Inflammatory macrophage treated with lipopolysaccharide for 1 hour (primary cell): ENCODE measurements around the gene TMEM150A.
"Not testable (repeated sequence)": the region's sequence is repeated elsewhere in the genome, so short reads cannot be mapped to it uniquely, and the experiment has no call there.

Source experiments
- DNase-seq, 2 donors: peaks; one replicate each; pipeline ENCODE4 v3.0.0-alpha.2; 2020 to 2022

TMEM150A gene

DNA sequence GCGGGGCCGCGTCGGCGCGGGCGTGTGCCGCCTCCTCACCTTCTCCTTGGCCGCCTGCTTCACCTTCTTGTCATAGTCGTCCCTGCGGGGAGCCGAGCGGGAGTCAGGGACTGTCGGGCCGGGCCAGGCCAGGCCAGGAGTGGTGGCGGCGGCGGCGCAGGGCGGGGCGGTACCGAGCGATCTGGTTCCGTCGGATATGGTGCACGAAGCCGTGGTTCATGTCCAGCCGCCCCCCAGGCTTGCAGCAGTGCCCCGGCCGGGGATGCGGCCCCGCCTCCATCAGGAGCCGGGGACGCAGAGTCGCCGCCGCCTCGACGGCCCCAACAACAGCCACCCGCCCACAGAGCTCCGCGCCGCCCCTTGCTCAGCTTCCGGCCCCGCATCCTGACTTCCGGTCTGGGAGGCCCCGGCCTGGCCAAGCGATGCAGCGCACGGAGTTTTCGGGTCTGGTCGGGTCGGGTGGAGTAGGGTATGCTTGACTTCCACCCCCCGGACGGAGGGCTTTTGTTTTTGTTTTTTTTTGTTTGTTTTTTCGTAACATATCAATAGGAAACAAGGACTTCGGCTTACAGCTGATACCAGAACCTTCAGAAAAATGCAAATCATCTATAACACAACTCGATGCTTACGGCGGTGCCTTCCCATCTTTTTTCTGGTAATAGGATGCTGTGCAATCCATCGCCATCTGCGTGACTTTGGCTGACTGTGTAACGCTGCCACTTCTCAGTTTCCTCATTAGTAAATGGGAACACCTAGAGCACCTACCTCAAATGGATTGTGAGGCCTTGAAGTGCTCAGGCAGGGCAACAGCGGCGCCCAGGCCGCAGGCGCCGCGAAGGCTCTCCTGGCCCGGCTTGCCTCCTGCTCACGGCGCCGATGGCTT lies 9.4 kb upstream of the TMEM150A start, which contains the start of gene C2orf68:
C2orf68 (minus strand) TSS at position 362 of the 883 bp plus-strand sequence; CDS start at position 280, 82 bp downstream.
- peak; percentile 83 to 90 for DNase-seq

DNA sequence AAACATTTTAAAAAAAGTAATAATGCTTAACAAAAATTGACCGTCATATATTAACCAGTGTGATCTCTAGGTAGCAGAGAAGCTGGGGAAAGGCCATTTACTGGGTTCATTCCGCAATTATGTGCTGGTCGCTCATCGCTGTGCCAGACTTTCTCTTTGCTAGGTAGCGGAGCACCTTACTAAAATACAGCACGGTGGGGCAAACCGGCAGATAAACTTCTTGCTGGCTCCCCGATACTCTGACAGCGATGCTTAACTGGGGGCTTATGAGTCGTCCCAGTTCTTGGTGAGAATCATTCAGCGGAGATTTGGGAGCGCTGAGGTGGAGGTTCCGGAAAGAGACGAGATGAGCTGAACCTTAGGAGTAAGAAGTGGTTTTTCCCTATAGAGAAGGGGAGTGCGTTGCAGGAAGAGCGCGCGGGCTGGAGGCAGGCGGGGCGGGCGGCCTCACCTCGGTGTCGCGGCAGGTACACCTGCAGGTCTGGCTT lies 8.8 kb upstream of the TMEM150A start:
- DNase-seq, result no peak

DNA sequence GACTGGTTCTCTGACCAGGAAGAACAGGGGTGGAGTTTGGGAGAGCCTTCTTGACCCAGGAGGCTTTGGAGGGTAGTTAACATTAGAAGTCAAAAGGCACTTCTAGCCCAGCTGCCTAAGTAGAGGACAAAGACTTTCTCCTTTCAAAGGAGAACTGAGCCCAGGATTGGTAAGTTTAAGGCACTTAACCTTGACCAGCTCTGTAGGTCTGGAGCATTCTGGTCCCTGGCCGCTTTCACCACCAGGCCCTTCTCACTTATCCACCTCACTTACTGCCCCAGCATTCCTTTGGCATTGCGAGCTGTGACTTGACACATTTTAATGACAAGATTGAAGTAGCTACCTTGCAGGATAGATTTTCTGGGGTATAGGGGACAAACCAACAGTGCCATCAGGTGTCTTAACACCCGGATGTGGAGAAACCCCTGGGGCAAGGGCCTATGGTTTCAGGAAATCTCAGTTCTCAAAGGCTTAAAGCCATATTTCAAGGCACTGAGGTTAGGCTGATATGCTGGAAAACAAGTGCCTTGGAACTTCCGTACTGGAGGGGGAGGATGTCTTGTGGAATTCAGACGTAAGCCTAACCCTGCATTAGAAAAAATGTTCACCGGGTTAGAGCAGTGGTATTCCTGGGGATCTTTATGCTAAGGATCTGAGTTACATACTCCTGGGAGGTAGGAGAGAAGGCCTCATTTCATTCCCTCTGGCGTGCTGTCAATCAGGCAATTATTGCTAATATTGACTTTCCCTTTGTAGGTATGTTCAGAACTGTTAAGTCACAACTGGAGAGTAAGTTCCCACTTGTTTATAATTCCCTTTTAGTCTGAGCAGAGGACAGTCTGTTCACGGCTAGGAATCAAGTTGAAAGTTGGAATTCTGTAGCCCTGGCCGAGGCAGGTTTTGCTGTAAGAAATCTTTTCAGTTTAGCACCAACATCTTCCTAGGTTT lies 5.0 kb upstream of the TMEM150A start:
- DNase-seq, result no peak

DNA sequence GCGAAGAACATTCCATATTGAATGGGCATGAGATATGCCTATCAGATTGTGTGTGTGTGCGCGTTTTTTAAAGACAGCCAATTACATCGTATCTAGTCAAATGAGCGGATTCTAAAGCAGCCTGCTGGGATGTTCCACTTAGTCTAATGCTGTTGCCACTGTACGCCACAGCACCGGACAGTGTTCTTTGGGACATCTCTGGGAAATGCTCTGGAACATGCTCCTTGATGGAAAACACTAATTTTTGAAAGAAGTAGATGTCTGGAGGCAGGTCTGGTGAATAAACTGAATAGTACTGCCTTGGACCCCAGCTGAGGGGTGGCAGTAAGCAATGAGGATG lies 3.6 kb upstream of the TMEM150A start:
- DNase-seq, result no peak

DNA sequence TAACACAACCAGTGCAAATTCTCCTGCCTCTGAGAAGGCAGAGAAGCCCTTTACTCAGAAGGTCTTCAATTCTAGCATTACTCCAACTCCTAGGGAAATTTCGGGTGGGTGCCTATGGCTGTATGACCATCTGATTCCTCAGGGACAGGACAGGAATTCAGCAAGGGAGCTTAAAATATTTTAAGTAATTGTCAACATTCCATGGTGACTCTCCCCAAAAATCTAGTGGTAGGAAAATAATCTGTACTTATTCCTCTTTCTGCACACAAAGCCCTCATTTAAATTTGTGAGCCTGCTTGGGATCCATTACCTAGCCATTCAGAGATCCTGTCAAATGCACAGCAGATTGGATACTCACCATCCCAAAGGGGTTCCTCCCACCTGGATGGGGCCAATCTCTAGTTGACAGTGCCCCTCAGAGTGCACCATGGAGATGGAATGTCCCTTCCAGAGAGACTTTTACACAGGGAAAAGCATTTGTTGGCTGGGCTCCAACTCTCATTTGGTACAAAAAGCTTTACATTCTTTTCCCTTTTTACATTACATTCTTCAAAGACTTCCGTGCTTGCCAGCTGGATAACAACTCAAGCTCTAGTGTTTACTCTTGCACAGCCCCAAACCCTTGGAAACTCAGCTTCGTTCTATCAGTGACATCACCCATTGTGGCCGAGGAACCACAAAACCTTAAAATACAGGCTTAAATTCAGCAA lies 3.1 kb upstream of the TMEM150A start:
- DNase-seq, result no peak

DNA sequence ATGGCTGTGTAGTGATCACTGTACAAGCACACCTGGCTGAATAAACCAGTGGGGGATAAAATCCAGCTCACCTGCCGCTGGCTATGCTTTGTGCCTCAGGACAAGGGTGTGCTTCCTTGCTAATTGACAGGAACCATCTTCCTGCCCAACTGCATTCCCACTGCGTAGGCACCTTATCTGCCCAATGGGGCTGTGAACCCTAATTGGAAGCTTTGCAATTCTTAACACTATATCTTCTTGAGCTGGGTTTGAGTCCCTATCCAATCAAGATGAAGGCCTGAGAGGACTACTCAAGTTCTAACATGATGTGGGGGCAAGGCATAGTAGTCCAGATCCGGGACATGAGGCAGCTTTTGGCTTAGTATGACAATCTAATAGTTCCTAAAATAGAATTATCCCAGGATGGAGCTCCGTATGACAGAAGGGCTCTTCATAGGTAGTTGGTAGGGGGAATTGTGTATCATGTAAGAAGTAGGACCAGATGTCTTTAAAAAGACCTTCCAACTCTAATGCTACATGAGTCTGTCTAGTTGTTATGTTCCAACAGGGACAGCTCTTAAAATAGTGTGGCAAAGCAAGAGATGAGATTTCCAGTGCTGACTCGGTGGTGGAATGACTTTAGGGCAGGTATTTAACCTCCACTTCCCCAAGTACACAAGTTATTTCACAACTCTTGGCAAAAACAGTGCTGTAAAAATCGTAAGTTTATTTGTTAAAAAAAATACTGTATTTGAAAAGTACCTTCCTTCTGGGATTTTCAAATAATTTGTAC lies 2.3 kb upstream of the TMEM150A start:
- DNase-seq, result no peak

DNA sequence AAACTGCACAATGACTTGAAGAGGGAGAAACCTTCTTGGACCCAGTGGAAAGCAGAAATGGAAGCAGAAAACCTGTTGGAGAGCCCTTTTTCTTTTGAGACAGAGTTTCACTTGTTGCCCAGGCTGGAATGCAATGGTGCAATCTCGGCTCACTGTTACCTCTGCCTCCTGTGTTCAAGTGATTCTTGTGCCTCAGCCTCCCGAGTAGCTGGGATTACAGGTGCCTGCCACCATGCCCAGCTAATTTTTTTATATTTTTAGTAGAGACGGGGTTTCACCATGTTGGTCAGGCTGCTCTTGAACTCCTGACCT lies 1.6 kb upstream of the TMEM150A start:
- DNase-seq, result not testable (repeated sequence)

DNA sequence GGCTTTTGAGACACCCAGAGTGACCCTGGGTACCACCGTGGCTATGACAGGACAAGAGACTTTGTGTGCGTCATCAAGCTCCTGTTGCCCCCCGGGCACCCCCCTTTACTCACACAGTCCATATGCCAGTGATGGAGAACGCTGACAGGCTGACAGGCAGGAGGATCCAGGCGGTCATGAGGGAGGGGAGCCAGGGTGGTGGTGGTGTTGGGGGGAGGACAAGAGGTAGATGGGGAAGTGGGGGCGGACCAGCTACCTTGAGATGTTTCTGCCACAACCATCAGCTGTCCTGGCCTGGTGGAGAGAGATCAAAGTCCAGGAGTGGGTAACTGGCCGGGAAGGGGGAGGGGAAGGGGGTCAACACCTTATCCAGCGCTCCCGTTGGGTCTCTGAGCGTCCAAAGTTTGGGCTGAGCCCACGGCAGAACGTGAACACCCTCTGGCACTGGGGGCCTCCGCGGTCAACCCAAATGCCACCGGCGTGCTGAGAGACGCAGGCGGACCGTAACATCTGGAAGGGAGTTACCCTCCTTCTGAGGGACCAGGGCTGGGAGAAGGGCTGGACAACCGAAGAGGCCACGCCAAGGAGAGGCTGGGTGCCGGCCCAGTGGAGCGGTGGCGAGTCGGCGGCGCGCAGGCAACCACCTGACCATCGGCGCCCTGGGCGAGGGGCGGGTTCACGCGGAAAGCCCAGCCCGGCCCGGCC lies 575 bp downstream of the TMEM150A start:
- no peak for DNase-seq

DNA sequence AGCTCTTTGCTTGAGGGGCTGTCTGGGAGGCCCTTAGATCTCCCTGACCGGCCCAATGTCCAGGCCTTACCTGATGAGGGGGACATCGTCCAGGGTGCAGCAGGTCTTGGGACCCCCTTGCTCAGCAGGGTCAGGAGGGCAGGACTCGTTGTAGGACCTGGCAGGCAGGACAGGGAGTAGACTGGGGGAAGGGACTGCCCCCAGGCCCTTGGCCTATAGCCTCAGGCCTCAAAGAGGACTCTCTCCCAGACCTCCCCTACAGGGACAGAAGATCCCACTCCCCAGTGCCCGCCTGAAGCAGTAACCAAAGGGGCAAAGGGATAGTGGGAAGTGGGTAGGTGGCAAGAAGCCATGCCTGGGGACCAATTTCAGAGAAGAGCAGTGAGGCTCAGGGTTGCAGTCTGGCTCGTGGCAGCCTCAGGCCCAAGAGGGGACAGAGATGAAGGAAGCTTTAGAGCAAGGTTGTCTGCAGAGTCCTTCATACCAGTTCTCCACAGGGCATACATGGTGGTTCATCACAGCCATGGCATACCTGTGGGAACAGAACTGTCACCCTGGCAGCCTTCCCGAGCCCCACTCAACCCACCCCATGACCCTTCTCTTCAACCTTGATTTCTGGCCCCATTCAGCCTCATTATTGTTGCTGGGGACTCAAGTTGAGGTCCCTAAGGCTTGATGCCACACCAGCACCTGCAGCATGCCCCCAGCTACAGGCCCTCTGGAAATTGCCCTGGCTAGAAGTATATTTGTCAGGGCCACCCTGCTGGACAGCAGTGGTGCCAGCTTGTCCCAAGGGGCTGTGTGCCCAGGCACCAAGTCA lies 1.3 kb downstream of the TMEM150A start:
- no peak for DNase-seq

DNA sequence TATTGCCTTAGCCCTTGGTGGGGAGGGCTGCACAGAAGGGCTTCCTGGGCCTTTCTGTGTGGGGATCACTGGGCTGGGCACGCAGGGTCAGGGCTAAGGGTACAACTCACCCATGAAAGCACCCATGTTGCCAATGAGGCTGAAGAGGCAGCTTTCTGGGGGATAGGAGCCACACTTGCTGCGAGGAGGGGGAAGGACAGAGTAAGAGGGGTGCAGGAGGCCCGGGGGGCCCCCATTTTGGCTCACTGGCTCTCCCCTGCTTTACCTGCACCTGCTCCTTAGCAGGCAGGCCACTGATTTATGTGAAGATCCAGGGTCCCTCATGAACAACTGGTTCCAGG lies 2.3 kb downstream of the TMEM150A start:
- DNase-seq, result no peak

DNA sequence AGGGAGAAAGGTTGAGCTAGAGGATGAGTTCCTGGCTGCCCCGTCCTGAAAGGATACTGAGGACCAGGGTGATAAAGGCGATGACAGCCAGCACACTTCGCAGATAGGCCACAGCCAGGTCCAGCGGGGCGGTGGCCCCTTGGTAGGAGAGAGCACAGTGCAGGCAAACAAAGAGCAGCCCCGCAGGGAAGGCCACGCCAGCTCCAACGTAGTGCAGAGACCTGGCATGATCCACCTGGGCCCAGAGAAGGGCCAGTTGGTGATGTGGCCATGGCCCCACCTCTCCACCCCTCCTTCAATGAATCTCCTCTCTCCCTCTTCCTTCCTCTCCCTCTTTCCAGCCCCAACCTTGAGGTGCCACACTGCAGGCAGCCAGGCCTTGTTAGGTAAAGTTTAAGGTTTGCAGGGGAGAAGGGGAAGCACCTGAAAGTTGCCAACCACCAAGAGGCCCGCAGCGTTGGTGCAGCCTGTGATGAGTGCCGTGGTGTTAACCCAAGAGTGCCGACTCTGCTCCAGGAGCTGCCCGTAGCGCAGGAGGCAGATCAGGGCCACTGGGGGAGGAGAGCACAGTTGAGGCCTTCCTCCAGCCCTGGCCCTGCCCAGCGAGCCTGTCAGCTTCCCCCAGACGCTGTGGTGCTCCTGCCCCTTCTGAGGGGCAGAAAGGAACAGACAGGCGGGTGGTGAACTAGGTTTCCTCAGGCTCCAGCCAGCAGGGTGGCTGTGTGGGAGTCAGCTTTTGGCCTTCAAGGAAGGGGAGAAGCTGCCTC lies 2.8 kb downstream of the TMEM150A start:
- DNase-seq, result no peak

DNA sequence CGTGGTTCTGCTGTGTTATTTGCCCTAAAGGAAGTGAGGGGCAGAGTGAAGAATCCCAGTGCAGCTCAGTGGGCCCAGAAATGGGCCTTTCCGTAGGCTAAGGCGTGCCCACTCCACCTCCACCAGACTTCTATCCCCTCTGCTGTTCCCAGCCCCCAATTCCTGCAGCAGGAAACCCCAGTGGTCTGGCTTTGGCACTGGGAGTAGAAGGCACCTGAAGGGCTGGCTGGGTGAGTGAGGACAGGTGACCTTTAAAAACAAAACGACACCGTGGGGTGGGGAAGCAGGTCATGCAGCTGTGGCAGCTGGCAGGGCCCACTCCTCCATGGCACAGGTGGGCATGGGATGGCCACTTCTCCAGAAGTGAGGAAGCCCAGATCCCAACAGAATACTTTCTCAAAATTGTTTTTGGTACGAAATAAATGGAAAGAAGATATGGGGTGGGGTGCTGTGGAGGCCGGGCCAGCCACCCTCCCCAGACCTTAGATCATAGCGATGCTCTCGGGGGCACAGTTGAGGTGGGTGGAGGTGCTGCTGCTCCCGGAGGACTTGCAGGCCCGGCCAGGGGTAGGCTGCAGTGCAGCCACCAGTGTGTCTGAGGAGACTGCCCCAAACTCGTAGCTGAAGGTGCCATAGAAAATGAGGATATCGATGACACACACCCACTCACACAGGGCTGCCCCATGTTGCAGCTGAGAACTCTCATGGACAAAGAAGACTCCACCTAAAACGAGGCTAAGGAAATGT lies 3.7 kb downstream of the TMEM150A start:
- DNase-seq, result no peak

DNA sequence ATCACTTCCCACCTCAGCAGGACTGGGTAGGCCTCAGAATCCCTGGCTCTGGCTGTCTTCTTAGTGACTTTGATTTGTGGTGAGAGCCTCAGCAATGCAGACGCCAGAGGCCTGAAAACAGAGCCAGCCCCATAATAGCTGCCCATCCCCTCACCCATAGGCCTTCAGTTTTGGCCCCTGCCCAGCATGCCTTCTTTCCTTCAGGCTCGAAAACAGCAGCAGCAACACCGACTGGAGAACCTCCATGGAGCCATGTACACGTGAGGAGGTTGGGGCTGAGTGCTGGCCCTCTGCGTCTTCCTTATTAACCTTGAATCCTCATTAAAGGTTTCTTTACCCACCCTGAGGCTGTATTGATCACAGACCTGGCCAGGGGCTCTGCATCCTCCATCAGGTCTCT lies 5.3 kb downstream of the TMEM150A start:
- DNase-seq, result no peak

DNA sequence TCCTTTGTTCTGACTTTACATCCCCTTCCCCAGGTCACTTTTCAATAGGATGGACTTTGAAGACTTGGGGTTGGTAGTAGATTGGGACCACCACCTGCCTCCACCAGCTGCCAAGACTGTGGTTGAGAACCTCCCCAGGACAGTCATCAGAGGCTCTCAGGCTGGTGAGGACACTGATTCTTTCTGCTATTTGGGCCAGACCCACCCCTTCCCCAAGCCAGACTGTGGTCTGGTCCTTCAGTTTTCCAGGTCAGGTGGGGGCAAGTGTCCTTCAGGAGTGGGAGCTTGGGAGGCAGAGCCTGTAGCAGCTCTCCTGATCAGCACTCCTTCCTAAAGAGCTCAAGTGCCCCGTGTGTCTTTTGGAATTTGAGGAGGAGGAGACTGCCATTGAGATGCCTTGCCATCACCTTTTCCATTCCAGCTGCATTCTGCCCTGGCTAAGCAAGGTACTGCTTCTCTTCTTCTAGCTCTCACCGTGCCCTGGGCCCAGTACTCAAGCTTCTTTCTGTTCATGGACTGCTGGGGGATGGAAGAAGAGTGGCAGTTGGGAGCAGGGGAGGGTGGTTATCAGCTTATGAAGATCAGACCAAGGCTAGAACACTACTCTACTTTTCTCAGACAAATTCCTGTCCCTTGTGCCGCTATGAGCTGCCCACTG lies 5.9 kb downstream of the TMEM150A start:
- DNase-seq, result no peak

DNA sequence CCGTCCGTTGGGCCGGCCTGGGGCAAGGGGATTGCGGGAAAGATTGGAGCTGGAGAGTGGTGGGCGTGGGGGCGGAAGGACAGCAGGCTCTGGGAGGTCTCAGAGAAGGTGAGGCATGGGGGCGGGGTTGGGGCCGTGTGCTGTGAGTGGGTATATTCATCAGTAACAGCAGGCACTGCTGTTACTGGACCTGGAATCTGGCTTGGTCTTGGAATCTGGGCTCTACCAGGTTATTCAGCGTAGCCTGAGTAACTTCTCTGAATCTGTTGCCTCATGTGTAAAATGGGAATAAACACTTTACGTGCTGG lies 6.5 kb downstream of the TMEM150A start:
- DNase-seq, result no peak

DNA sequence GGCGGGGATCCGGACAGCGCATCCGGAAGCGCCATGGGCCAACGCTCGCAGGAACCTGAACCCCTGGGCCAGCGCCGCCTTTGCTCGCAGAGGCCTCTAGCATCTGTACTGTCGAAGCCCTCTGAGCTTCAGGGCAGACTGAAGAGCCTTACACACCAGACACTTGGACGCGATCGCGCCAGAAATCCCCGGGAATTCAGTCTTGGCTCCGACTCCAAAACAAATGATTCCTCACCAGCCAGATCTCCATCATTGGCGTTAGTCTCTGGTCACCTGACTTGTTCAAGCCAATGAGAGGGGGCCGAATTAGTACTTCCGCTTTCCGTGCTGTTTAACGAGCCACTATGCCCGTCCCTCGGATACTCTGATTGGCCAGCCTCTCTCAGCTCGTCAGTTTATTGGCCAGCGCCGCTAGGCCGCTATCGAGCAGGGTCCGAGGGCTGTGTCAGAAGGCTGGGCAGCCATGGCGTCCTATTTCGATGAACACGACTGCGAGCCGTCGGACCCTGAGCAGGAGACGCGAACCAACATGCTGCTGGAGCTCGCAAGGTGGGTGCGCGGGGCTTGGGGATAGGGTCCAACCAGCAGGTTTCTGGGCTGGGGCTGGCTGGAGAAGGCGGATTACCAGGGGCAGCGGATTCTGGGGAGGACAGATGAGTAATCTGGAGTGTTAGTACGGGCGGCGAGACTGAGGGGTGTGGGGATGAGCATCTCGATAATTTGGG lies 7.0 kb downstream of the TMEM150A start, which contains the start of gene RNF181:
RNF181 (plus strand) TSS at position 445 of the 725 bp plus-strand sequence; CDS start at position 464, 19 bp downstream.
- peak; percentile 95 to 99 for DNase-seq

DNA sequence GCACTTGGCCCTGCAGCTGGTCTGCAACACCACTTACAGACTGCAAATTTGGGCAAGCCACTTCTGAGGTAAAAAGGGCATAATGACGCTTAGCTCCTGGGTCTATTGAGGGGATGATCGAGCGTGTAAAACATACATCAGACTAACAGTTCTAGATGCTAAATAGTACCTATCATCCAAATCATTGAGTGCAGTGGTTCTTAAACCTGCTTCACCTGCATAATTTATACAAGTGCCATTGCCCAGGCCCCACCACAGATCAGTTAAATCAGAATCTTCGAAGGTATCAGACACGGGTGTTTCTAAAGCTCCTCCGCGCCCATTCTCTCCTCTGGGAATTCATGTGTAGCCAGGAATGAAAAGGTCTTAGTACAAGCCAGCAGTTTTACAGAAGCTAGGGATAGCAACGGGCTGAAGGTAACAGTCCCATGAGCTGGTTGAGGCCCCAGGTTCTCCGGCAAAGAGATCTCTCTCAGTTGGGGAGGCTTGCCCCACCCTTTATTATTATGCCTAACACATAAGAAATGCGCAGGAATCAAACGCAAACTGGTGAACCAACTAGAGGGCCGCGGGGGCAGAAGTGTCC lies 7.7 kb downstream of the TMEM150A start:
- DNase-seq, result no peak

DNA sequence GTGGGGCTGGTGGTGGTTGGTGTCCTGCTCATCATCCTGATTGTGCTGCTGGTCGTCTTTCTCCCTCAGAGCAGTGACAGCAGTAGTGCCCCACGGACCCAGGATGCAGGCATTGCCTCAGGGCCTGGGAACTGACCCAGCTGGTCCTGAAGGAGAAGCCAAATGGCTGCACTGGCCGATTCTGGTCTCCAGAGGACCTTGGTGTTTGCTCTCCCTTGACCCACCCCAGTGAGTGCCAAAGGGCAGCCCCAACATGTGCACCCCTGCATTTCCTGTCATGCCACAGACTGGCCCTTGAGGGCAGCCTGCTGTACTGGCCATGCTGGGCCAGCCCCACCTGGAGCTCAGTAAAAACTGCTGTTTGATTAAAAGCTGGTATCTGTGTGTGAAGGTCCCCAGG lies 9.5 kb downstream of the TMEM150A start:
- no peak for DNase-seq
